ELR (cell line): ENCODE data around the gene SOBP.

ENCODE experiments used
- DNase-seq: peaks from one replicate; pipeline ENCODE4 v3.0.0-alpha.2; 2015; ENCODE audit warnings: low read depth

The SOBP gene

GRCh38 chr6:107523054-107523791, 33.3 kb downstream of the SOBP start:
- no peak for DNase-seq

- DNase-seq = no peak
Measured at GRCh38 chr6:107523794-107524193, 33.9 kb downstream of the SOBP start.

GRCh38 chr6:107524626-107525025, 34.7 kb downstream of the SOBP start:
- DNase-seq = no peak

- DNase-seq = no peak
Measured at GRCh38 chr6:107531868-107532267, 42.0 kb downstream of the SOBP start.

- DNase-seq = no peak
Measured at GRCh38 chr6:107532706-107533105, 42.8 kb downstream of the SOBP start.

GRCh38 chr6:107533415-107534059, 43.6 kb downstream of the SOBP start:
- no peak for DNase-seq

- no peak for DNase-seq
Measured at GRCh38 chr6:107534571-107535141, 44.7 kb downstream of the SOBP start.

GRCh38 chr6:107535626-107536025, 45.7 kb downstream of the SOBP start:
- no peak for DNase-seq

GRCh38 chr6:107536180-107536961, 46.5 kb downstream of the SOBP start:
- no peak for DNase-seq

- DNase-seq = no peak
Measured at GRCh38 chr6:107537559-107537958, 47.6 kb downstream of the SOBP start.

GRCh38 chr6:107538856-107539387, 49.0 kb downstream of the SOBP start:
- DNase-seq = no peak

GRCh38 chr6:107539409-107539808, 49.5 kb downstream of the SOBP start:
- DNase-seq = peak; percentile 10

- no peak for DNase-seq
Measured at GRCh38 chr6:107539849-107540464, 50.0 kb downstream of the SOBP start.

- no peak for DNase-seq
Measured at GRCh38 chr6:107540465-107540857, 50.5 kb downstream of the SOBP start.

GRCh38 chr6:107542192-107542668, 52.3 kb downstream of the SOBP start:
- DNase-seq = no peak

GRCh38 chr6:107543088-107543487, 53.2 kb downstream of the SOBP start:
- DNase-seq = no peak

GRCh38 chr6:107543567-107543966, 53.6 kb downstream of the SOBP start:
- no peak for DNase-seq

GRCh38 chr6:107545763-107546162, 55.8 kb downstream of the SOBP start:
- no peak for DNase-seq

- DNase-seq = no peak
Measured at GRCh38 chr6:107546691-107547450, 57.0 kb downstream of the SOBP start.

- DNase-seq = no peak
Measured at GRCh38 chr6:107547451-107547840, 57.5 kb downstream of the SOBP start.

- DNase-seq = no peak
Measured at GRCh38 chr6:107550241-107550840, 60.4 kb downstream of the SOBP start.
